Measurements from ENCODE around the gene MMP8. TPM values are rescaled to one million over a fixed set of nuclear protein-coding genes. Genes with fewer than 3 reads are reported as not detected.

MMP8 gene
- polyA plus RNA-seq, 1 donor from 2014 or later, result not detected

Other genes with a start within 250 kb of the MMP8 start
- not detected in 2 replicates for gene MMP7, start 194.2 kb downstream of the MMP8 start, polyA plus RNA-seq
- not detected in 2 replicates for gene MMP20, start 99.6 kb downstream of the MMP8 start, polyA plus RNA-seq
- gene MMP27, start 19.2 kb downstream of the MMP8 start, polyA plus RNA-seq, result not detected in 2 replicates
- not detected in 2 replicates for gene MMP10, start 55.7 kb upstream of the MMP8 start, polyA plus RNA-seq
- not detected in 2 replicates for gene MMP1, start 73.2 kb upstream of the MMP8 start, polyA plus RNA-seq
- gene MMP3, start 118.7 kb upstream of the MMP8 start, polyA plus RNA-seq, result not detected in 2 replicates
- gene MMP12, start 150.0 kb upstream of the MMP8 start, polyA plus RNA-seq, result not detected in 2 replicates
- gene MMP13, start 230.8 kb upstream of the MMP8 start, polyA plus RNA-seq, result 0.26 TPM in 1 of 2 replicates, not detected in the other